ENCODE results near the gene PCMTD2.
"Not testable (repeated sequence)": the region's sequence is repeated elsewhere in the genome, so short reads cannot be mapped to it uniquely, and the experiment has no call there.

PCMTD2 gene

DNA sequence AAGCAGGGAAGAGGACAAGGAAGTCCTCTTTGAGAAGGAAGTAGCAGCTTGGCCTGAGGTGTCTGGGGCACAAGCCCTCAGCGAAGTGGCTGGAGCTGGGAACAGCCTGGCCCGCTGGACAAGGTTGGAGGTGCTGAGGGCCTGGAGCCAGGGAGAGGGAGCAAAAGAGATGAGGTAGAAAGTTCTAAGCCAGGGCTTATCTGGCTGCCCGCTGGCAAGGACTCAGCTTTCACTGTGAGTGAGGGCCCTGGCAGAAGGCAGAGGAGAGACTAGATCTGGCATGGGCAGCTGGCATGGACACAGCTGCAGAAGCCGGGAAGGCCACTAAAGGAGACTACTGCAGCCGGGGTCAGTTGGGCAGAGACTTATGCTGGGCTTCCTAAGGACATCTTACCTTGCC, 21.8 kb upstream of the PCMTD2 start:
- H3K36me3 ChIP-seq (ENCODE audit: control insufficient read depth in 2 of 2, insufficient read depth in 1 of 2, low read length in 2 of 2) = no peaks in the 10 kb centered on the region
- no peak overlapping the region for H3K27ac ChIP-seq (ENCODE audit: extremely low read depth, low read depth, low read length)
- no peak overlapping the region for H3K4me3 ChIP-seq (ENCODE audit: low read depth, low read length)
- peak; percentile 27; the same call in 1 of the 2 replicates for TF ChIP-seq ZNF341 (tag by site-specific recombination; IDR thresholded peaks at IDR 0.05; ENCODE audit: low read depth)
- TF ChIP-seq ZNF221 (tag by site-specific recombination; IDR thresholded peaks at IDR 0.05; ENCODE audit: borderline replicate concordance) = no peak
- TF ChIP-seq, protein P1, sequence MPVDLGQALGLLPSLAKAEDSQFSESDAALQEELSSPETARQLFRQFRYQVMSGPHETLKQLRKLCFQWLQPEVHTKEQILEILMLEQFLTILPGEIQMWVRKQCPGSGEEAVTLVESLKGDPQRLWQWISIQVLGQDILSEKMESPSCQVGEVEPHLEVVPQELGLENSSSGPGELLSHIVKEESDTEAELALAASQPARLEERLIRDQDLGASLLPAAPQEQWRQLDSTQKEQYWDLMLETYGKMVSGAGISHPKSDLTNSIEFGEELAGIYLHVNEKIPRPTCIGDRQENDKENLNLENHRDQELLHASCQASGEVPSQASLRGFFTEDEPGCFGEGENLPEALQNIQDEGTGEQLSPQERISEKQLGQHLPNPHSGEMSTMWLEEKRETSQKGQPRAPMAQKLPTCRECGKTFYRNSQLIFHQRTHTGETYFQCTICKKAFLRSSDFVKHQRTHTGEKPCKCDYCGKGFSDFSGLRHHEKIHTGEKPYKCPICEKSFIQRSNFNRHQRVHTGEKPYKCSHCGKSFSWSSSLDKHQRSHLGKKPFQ (tag by site-specific recombination; IDR thresholded peaks at IDR 0.05) = no peak
- no peak for TF ChIP-seq ZNF785 (tag by site-specific recombination; IDR thresholded peaks at IDR 0.05)
- POLR2A ChIA-PET = no interaction called here
- H3K9me3 ChIP-seq (ENCODE audit: control insufficient read depth, insufficient read depth, low read depth, low read length) = no peaks in the 10 kb centered on the region
- CTCF ChIA-PET = interaction anchor here (0.7 kb wide), 1 partner anchor 10 kb away, joined by 3 read pairs; no protein-coding TSS in a partner anchor
- H3K4me1 ChIP-seq (ENCODE audit: control insufficient read depth, insufficient read depth, low read length) = no peaks in the 10 kb centered on the region

DNA sequence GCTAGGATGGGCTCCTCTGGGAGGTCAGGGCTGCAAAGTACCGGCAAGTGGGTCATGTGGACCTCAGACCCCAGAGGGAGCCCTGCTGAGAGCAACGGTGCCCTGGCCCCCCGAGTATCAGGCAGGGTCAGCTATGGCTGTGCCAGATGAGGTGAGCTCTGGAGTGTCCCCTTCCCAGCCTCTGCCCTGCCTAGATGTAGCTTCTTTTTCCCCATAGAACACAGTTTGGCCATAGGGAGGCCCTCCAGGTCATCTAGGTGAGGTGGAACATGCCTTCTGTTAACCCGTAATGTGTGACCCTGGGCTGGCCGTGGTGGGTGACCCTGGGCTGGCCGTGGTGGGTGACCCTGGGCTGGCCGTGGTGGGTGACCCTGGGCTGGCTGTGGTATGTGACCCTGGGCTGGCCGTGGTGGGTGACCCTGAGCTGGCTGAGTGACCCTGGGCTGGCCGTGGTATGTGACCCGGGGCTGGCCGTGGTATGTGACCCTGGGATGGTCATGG, 21.2 kb upstream of the PCMTD2 start:
- Histone ChIP-seq H3K9me3 (ENCODE audit: control insufficient read depth, insufficient read depth, low read depth, low read length) (no peaks in the 10 kb centered on the region), H3K27ac (ENCODE audit: extremely low read depth, low read depth, low read length) (no peak overlapping the region), H3K36me3 (ENCODE audit: control insufficient read depth in 2 of 2, insufficient read depth in 1 of 2, low read length in 2 of 2) (no peaks in the 10 kb centered on the region), H3K4me1 (ENCODE audit: control insufficient read depth, insufficient read depth, low read length) (no peaks in the 10 kb centered on the region), H3K4me3 (ENCODE audit: low read depth, low read length) (no peak overlapping the region)
- TF ChIP-seq ZNF514 (tag by site-specific recombination; IDR thresholded peaks at IDR 0.05) = no peak
- ChIA-PET POLR2A (no interaction called here), CTCF (interaction anchor here (0.7 kb wide), 1 partner anchor 11 kb away, joined by 3 read pairs; no protein-coding TSS in a partner anchor)

DNA sequence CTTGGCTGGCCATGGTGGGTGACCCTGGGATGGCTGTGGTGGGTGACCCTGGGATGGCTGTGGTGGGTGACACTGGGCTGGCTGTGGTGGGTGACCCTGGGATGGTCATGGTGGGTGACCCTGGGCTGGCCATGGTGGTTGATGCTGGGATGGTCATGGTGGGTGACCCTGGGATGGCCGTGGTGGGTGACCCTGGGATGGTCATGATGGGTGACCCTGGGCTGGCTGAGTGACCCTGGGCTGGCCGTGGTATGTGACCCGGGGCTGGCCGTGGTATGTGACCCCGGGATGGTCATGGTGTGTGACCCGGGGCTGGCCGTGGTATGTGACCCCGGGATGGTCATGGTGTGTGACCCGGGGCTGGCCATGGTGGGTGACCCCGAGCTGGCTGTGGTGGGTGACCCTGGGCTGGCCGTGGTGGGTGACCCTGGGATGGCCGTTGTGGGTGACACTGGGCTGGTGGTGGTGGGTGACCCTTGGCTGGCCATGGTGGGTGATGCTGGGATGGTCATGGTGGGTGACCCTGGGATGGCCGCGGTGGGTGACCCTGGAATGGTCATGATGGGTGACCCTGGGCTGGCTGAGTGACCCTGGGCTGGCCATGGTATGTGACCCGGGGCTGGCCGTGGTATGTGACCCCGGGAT, 20.5 kb upstream of the PCMTD2 start:
- H3K4me3 ChIP-seq (ENCODE audit: low read depth, low read length); CTCF ChIA-PET; H3K4me1 ChIP-seq (ENCODE audit: control insufficient read depth, insufficient read depth, low read length); H3K9me3 ChIP-seq (ENCODE audit: control insufficient read depth, insufficient read depth, low read depth, low read length); POLR2A ChIA-PET; H3K27ac ChIP-seq (ENCODE audit: extremely low read depth, low read depth, low read length); H3K36me3 ChIP-seq (ENCODE audit: control insufficient read depth in 2 of 2, insufficient read depth in 1 of 2, low read length in 2 of 2): not testable (repeated sequence)
- TF ChIP-seq BCL11A (tag by site-specific recombination; IDR thresholded peaks at IDR 0.05; ENCODE audit: low read depth) (0 out of 2 replicates have a peak, but pooled peaks have one; percentile 43), BCL11B (tag by site-specific recombination; IDR thresholded peaks at IDR 0.05; ENCODE audit: low read depth) (0 out of 2 replicates have a peak, but pooled peaks have one; percentile 50)

DNA sequence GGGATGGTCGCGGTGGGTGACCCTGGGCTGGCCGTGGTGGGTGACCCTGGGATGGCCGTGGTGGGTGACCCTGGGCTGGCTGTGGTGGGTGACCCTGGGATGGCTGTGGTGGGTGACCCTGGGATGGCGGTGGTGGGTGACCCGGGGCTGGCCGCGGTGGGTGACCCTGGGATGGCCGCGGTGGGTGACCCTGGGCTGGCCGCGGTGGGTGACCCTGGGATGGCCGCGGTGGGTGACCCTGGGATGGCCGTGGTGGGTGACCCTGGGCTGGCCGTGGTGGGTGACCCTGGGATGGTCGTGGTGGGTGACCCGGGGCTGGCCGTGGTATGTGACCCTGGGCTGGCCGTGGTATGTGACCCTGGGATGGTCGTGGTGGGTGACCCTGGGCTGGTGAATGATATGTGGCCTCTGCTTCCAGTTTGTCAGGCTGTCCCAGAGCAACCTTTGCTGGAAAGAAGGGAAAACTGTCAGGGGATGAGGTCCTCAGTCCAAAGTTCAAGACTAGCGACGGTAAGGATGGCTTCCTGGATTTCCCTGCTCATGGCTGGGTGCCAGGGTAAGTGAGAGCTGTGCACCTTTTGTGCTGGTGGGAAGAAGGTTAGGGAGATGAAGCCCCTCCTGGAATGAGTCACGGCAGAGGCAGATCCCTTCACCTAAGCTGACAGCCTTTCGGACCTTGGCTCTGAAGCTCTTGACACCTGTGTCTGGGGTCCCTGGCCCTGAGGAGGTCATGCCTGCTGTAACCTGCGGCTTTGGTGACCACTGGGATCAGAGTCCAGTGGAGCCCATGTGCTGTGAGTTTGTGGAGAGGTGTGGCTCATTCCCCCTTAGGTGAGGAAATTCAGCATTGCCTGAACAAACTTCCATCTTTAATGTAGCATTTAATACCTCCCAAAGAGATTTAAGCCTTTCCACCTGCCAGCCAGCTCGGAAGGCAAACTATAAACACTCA, 19.1 kb upstream of the PCMTD2 start:
- CTCF ChIA-PET = interaction anchor here (0.6 kb wide), 2 partner anchors 176 to 700 kb away, joined by 3 to 4 read pairs; no protein-coding TSS in a partner anchor
- POLR2A ChIA-PET = no interaction called here
- Histone ChIP-seq H3K36me3 (ENCODE audit: control insufficient read depth in 2 of 2, insufficient read depth in 1 of 2, low read length in 2 of 2) (no peaks in the 10 kb centered on the region), H3K4me3 (ENCODE audit: low read depth, low read length) (no peak overlapping the region), H3K4me1 (ENCODE audit: control insufficient read depth, insufficient read depth, low read length) (no peaks in the 10 kb centered on the region), H3K27ac (ENCODE audit: extremely low read depth, low read depth, low read length) (no peak overlapping the region), H3K9me3 (ENCODE audit: control insufficient read depth, insufficient read depth, low read depth, low read length) (no peaks in the 10 kb centered on the region)
- TF ChIP-seq GLI2 (tag by site-specific recombination; IDR thresholded peaks at IDR 0.05; ENCODE audit: borderline replicate concordance, low read depth) (no peak), ZNF426 (tag by site-specific recombination; IDR thresholded peaks at IDR 0.05) (no peak), ZNF324 (tag by site-specific recombination; IDR thresholded peaks at IDR 0.05) (no peak), FEZF1 (tag by site-specific recombination; IDR thresholded peaks at IDR 0.05) (no peak), ZNF658 (tag by site-specific recombination; IDR thresholded peaks at IDR 0.05) (no peak), ZNF664 (tag by site-specific recombination; IDR thresholded peaks at IDR 0.05) (no peak)
- TF ChIP-seq, protein P2, sequence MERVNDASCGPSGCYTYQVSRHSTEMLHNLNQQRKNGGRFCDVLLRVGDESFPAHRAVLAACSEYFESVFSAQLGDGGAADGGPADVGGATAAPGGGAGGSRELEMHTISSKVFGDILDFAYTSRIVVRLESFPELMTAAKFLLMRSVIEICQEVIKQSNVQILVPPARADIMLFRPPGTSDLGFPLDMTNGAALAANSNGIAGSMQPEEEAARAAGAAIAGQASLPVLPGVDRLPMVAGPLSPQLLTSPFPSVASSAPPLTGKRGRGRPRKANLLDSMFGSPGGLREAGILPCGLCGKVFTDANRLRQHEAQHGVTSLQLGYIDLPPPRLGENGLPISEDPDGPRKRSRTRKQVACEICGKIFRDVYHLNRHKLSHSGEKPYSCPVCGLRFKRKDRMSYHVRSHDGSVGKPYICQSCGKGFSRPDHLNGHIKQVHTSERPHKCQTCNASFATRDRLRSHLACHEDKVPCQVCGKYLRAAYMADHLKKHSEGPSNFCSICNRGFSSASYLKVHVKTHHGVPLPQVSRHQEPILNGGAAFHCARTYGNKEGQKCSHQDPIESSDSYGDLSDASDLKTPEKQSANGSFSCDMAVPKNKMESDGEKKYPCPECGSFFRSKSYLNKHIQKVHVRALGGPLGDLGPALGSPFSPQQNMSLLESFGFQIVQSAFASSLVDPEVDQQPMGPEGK (tag by site-specific recombination; IDR thresholded peaks at IDR 0.05) = no peak
- TF ChIP-seq, protein P3, sequence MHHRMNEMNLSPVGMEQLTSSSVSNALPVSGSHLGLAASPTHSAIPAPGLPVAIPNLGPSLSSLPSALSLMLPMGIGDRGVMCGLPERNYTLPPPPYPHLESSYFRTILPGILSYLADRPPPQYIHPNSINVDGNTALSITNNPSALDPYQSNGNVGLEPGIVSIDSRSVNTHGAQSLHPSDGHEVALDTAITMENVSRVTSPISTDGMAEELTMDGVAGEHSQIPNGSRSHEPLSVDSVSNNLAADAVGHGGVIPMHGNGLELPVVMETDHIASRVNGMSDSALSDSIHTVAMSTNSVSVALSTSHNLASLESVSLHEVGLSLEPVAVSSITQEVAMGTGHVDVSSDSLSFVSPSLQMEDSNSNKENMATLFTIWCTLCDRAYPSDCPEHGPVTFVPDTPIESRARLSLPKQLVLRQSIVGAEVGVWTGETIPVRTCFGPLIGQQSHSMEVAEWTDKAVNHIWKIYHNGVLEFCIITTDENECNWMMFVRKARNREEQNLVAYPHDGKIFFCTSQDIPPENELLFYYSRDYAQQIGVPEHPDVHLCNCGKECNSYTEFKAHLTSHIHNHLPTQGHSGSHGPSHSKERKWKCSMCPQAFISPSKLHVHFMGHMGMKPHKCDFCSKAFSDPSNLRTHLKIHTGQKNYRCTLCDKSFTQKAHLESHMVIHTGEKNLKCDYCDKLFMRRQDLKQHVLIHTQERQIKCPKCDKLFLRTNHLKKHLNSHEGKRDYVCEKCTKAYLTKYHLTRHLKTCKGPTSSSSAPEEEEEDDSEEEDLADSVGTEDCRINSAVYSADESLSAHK (tag by site-specific recombination; IDR thresholded peaks at IDR 0.05) = no peak
- TF ChIP-seq, protein P4, sequence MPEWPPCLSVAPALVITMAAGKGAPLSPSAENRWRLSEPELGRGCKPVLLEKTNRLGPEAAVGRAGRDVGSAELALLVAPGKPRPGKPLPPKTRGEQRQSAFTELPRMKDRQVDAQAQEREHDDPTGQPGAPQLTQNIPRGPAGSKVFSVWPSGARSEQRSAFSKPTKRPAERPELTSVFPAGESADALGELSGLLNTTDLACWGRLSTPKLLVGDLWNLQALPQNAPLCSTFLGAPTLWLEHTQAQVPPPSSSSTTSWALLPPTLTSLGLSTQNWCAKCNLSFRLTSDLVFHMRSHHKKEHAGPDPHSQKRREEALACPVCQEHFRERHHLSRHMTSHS (tag by site-specific recombination; IDR thresholded peaks at IDR 0.05) = no peak
